Activated T-cell treated with anti-CD3 and anti-CD28 coated beads, Interleukin-2, amount 50 U/mL, for 4 hours (primary cell): ENCODE measurements around the gene TLCD5. TPM values are rescaled to one million over a fixed set of nuclear protein-coding genes. Genes with fewer than 3 reads are reported as not detected.

ENCODE experiments used
- ATAC-seq, 2 donors: fragments of 200-7000 bp; cut with Tn5 transposase; one replicate each; pipeline ENCODE4 v1.10.0; 2021
- DNase-seq: peaks from one replicate; pipeline ENCODE4 v3.0.0-alpha.2; 2020
- H3K27me3 Mint-ChIP-seq: one replicate; pipeline ENCODE4 v1.8.0; 2021; ENCODE audit warnings: low read depth, mixed read lengths
- H3K36me3 Mint-ChIP-seq: one replicate; pipeline ENCODE4 v1.8.0; 2022; ENCODE audit warnings: mixed read lengths; ENCODE audit not compliant: insufficient read depth
- H3K4me1 Mint-ChIP-seq: one replicate; pipeline ENCODE4 v1.8.0; 2021; ENCODE audit warnings: low read depth, mixed read lengths
- H3K4me3 Mint-ChIP-seq: one replicate; pipeline ENCODE4 v1.8.0; 2021; ENCODE audit warnings: mild to moderate bottlenecking, moderate library complexity, mixed read lengths
- H3K9me3 Mint-ChIP-seq: one replicate; pipeline ENCODE4 v1.8.0; 2021; ENCODE audit warnings: mixed read lengths
- total RNA-seq, 3 donors: library from RNA; stranded (reverse); gene quantifications; one replicate each; pipeline ENCODE4 v1.2.1, GENCODE V29; 2021

Gene TLCD5
- total RNA-seq, 3 donors from 2014 or later = 0.23 to 0.43 (median 0.26) TPM

GRCh38 chr11:120298461-120298860, 26.6 kb upstream of the TLCD5 start:
- Mint-ChIP-seq H3K9me3 (no peaks in the 10 kb centered on the region), H3K4me1 (no peaks in the 10 kb centered on the region), H3K4me3 (no peak overlapping the region), H3K36me3 (no peaks in the 10 kb centered on the region), H3K27me3 (peaks cover 33% of the 10 kb centered on the region)
- ATAC-seq (no peak), DNase-seq (no peak)

GRCh38 chr11:120302001-120302805, 22.9 kb upstream of the TLCD5 start:
- ATAC-seq (no peak), DNase-seq (no peak)
- Mint-ChIP-seq H3K4me1 (no peaks in the 10 kb centered on the region), H3K4me3 (no peak overlapping the region), H3K9me3 (no peaks in the 10 kb centered on the region), H3K36me3 (no peaks in the 10 kb centered on the region), H3K27me3 (peaks cover 17% of the 10 kb centered on the region)

GRCh38 chr11:120303004-120303637, 22.0 kb upstream of the TLCD5 start:
- no peaks in the 10 kb centered on the region for H3K9me3 Mint-ChIP-seq
- H3K4me1 Mint-ChIP-seq = no peaks in the 10 kb centered on the region
- H3K36me3 Mint-ChIP-seq = no peaks in the 10 kb centered on the region
- ATAC-seq = peak; percentile 72 to 87
- no peak overlapping the region for H3K4me3 Mint-ChIP-seq
- peaks cover 15% of the 10 kb centered on the region for H3K27me3 Mint-ChIP-seq
- DNase-seq = peak; percentile 51

- ATAC-seq = no peak
- Mint-ChIP-seq H3K4me3 (no peak overlapping the region), H3K9me3 (no peaks in the 10 kb centered on the region), H3K4me1 (no peaks in the 10 kb centered on the region), H3K36me3 (no peaks in the 10 kb centered on the region), H3K27me3 (peaks cover 14% of the 10 kb centered on the region)
- DNase-seq = no peak
Observed at GRCh38 chr11:120304526-120304925, 20.6 kb upstream of the TLCD5 start.

GRCh38 chr11:120305286-120305685, 19.8 kb upstream of the TLCD5 start:
- H3K4me3 Mint-ChIP-seq = no peak overlapping the region
- ATAC-seq = no peak

GRCh38 chr11:120306519-120307242, 18.4 kb upstream of the TLCD5 start:
- ATAC-seq = no peak

More at GRCh38 chr11:120305286-120305685, 19.8 kb upstream of the TLCD5 start:
- Mint-ChIP-seq H3K4me1 (no peaks in the 10 kb centered on the region), H3K27me3 (peaks cover 11% of the 10 kb centered on the region), H3K9me3 (no peaks in the 10 kb centered on the region), H3K36me3 (no peaks in the 10 kb centered on the region)
- DNase-seq = no peak

GRCh38 chr11:120307476-120307875, 17.6 kb upstream of the TLCD5 start:
- Mint-ChIP-seq H3K27me3 (peaks cover 6% of the 10 kb centered on the region), H3K4me3 (no peak overlapping the region), H3K36me3 (no peaks in the 10 kb centered on the region), H3K9me3 (no peaks in the 10 kb centered on the region), H3K4me1 (no peaks in the 10 kb centered on the region)
- ATAC-seq = no peak
- no peak for DNase-seq

More at GRCh38 chr11:120306519-120307242, 18.4 kb upstream of the TLCD5 start:
- no peaks in the 10 kb centered on the region for H3K36me3 Mint-ChIP-seq
- DNase-seq = no peak
- H3K27me3 Mint-ChIP-seq = peaks cover 7% of the 10 kb centered on the region
- no peak overlapping the region for H3K4me3 Mint-ChIP-seq
- no peaks in the 10 kb centered on the region for H3K4me1 Mint-ChIP-seq
- H3K9me3 Mint-ChIP-seq = no peaks in the 10 kb centered on the region

GRCh38 chr11:120308081-120308480, 17.0 kb upstream of the TLCD5 start:
- peaks cover 10% of the 10 kb centered on the region for H3K27me3 Mint-ChIP-seq
- no peaks in the 10 kb centered on the region for H3K9me3 Mint-ChIP-seq
- DNase-seq (no peak), ATAC-seq (no peak)
- no peaks in the 10 kb centered on the region for H3K36me3 Mint-ChIP-seq
- no peaks in the 10 kb centered on the region for H3K4me1 Mint-ChIP-seq
- H3K4me3 Mint-ChIP-seq = no peak overlapping the region

GRCh38 chr11:120310870-120311269, 14.2 kb upstream of the TLCD5 start:
- Mint-ChIP-seq H3K36me3 (no peaks in the 10 kb centered on the region), H3K27me3 (peaks cover 7% of the 10 kb centered on the region), H3K4me1 (no peaks in the 10 kb centered on the region), H3K4me3 (no peak overlapping the region), H3K9me3 (no peaks in the 10 kb centered on the region)
- ATAC-seq (no peak), DNase-seq (no peak)

- Mint-ChIP-seq H3K4me3 (no peak overlapping the region), H3K27me3 (peaks cover 21% of the 10 kb centered on the region)
Observed at GRCh38 chr11:120314861-120315260, 10.2 kb upstream of the TLCD5 start.

GRCh38 chr11:120316880-120317688, 8.0 kb upstream of the TLCD5 start:
- Mint-ChIP-seq H3K27me3 (peaks cover 28% of the 10 kb centered on the region), H3K36me3 (no peaks in the 10 kb centered on the region), H3K4me3 (no peak overlapping the region), H3K4me1 (no peaks in the 10 kb centered on the region), H3K9me3 (no peaks in the 10 kb centered on the region)
- ATAC-seq = no peak
- DNase-seq = no peak

More at GRCh38 chr11:120314861-120315260, 10.2 kb upstream of the TLCD5 start:
- ATAC-seq (no peak), DNase-seq (no peak)
- no peaks in the 10 kb centered on the region for H3K36me3 Mint-ChIP-seq
- no peaks in the 10 kb centered on the region for H3K9me3 Mint-ChIP-seq
- no peaks in the 10 kb centered on the region for H3K4me1 Mint-ChIP-seq

- H3K4me1 Mint-ChIP-seq = no peaks in the 10 kb centered on the region
- H3K4me3 Mint-ChIP-seq = no peak overlapping the region
- DNase-seq = no peak
- no peak for ATAC-seq
- no peaks in the 10 kb centered on the region for H3K36me3 Mint-ChIP-seq
- H3K9me3 Mint-ChIP-seq = no peaks in the 10 kb centered on the region
- peaks cover 29% of the 10 kb centered on the region for H3K27me3 Mint-ChIP-seq
Observed at GRCh38 chr11:120317689-120318480, 7.2 kb upstream of the TLCD5 start.

- no peak for ATAC-seq
- H3K4me3 Mint-ChIP-seq = no peak overlapping the region
- H3K4me1 Mint-ChIP-seq = no peaks in the 10 kb centered on the region
- H3K36me3 Mint-ChIP-seq = no peaks in the 10 kb centered on the region
- H3K9me3 Mint-ChIP-seq = no peaks in the 10 kb centered on the region
- no peak for DNase-seq
- H3K27me3 Mint-ChIP-seq = peaks cover 30% of the 10 kb centered on the region
Observed at GRCh38 chr11:120318906-120319305, 6.2 kb upstream of the TLCD5 start.
